HG03558 (cell line): ENCODE results near the gene LANCL2.

Experiments
- ATAC-seq: cut with Tn5 transposase; IDR thresholded peaks from one replicate; pipeline ENCODE4 v1.9.1; 2021; ENCODE audit warnings: moderate number of reproducible peaks; ENCODE audit not compliant: unreplicated experiment; ENCODE audit errors: extremely low read depth

Gene LANCL2

DNA sequence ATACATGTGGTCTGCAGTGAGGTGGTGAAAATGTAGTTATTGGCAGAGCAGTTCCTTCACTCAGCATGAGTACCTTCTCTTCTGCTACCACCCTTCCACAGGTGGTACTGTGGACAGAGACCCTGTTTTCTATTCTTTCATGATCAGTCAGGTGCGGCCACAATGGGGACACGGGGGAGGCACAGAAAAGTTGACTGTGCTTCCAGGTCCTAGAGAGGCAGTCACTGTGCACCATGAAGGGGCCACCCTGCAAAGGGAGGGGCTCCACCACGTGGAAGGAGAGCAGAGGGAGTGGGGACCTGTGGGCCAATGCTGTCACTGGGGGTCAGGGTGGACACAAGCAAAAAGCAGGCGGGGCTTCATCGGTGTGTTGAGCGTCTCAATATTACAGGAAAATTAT lies 3.6 kb upstream of the LANCL2 start:
- ATAC-seq = no peak

GRCh38 chr7:55362927-55363326 lies 2.2 kb upstream of the LANCL2 start:
- no peak for ATAC-seq

GRCh38 chr7:55363386-55364170 lies 1.6 kb upstream of the LANCL2 start:
- ATAC-seq = no peak

- peak; percentile 50 for ATAC-seq
These were observed 731 bp downstream of the LANCL2 start for GRCh38 chr7:55365675-55366460.

GRCh38 chr7:55366461-55367070 lies 1.4 kb downstream of the LANCL2 start:
- peak; percentile 2 for ATAC-seq

- ATAC-seq = no peak
These were observed 2.2 kb downstream of the LANCL2 start for GRCh38 chr7:55367283-55367840.

DNA sequence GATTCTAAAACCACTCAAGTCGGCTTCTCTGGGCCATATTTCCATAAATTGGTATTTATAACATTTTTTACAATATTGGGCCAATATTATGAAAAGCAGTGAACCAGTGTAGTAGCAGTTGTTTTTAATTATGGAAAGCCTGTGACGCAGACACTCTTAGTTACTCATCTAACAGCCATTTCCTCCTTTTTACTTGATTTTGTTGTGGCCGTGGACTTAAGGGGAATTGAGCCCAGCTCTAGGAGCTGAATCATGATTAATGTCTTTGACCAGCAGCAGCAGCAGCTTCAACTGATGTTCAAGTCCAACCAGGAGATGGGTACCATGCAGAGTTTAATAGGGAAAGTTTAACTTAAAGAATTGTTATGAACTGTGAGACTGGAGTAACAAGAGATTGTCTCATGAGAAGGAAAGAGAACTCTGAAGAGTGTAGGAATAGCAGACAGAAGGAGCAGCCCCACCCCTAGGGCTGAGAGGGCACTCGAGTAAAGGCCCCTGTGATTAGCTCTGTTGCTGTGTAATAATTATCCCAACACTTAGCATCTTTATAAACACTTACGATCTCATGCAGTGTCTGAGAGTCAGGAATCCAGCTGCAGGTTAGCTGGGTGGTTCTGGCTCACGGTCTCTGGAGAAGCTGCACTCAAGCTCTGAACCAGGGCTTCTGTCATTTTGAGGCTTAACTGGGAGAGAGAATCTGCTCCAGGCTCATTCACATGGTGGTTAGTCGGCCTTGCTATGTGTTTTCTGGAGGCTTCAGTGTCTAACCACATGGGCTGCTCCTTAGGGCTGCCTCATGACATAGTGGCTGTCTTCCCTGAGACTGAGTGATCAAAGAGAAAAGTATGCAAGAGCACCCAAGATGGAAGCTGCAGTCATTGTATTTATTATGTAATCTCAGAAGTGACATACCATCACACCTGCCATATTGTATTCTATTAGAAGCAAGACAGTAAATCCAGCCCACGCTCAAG lies 4.6 kb downstream of the LANCL2 start:
- no peak for ATAC-seq

DNA sequence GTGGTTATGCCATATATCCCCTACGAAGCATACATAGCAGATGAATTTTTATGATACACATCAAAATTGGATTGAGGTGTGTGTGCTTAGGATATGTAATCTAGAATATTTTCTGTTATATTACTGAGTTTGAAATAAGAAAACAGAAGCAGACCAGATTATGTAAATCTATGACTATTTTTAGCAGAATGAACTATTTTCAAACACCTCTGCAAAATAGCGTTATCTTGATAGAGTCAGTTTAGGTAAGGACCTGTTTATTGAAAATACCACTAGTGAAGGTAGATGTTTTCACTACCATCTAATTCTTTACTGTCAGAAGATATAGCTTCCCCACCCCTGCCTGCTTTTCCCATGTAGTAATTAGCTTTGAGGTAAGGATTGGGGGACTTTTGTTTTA lies 9.1 kb downstream of the LANCL2 start:
- no peak for ATAC-seq

- no peak for ATAC-seq
These were observed 10.1 kb downstream of the LANCL2 start for GRCh38 chr7:55375237-55375636.

- no peak for ATAC-seq
These were observed 12.2 kb downstream of the LANCL2 start for GRCh38 chr7:55377162-55377817.

GRCh38 chr7:55379285-55379684 lies 14.1 kb downstream of the LANCL2 start:
- ATAC-seq = no peak

DNA sequence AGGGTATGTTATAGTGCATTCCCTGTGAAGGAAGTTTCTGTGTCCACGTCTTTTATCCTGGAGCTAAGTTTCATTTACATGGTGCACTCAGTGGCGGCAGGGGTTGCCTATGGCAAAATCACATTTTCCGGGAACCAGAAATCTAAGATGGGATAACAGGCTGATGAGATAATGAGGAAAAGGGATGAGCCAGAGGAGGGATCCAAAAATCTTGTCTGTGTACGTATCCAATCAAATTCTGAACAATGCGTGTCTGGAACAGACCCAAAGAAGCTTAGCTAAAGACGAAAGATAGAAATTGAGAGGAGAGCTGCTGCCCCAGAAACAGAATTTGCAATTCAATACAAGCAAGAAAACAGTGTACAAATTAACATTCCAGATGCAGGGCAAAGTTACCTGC lies 16.1 kb downstream of the LANCL2 start:
- no peak for ATAC-seq

DNA sequence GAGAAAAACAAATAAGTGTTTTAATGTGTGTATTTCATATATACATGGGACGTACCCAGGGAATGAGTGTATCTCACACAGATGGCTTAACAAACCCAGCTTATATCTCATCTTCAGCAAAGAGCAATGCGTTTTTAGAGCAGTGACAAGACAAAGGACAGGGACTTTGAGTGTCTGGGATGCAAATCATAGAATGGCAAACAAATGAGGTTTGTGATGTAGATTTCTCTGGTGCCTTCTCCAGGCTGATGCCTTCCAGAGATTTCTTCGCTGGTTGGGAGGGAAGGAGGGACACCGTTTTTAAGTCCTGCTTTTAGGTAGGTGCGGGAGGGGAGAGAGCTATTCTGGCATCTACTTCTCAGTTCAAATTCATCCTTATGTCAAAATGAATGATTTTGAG lies 16.6 kb downstream of the LANCL2 start:
- no peak for ATAC-seq

- no peak for ATAC-seq
These were observed 17.1 kb downstream of the LANCL2 start for GRCh38 chr7:55382251-55382650.

GRCh38 chr7:55386541-55386940 lies 21.4 kb downstream of the LANCL2 start:
- no peak for ATAC-seq

- no peak for ATAC-seq
These were observed 22.2 kb downstream of the LANCL2 start for GRCh38 chr7:55387062-55387965.

DNA sequence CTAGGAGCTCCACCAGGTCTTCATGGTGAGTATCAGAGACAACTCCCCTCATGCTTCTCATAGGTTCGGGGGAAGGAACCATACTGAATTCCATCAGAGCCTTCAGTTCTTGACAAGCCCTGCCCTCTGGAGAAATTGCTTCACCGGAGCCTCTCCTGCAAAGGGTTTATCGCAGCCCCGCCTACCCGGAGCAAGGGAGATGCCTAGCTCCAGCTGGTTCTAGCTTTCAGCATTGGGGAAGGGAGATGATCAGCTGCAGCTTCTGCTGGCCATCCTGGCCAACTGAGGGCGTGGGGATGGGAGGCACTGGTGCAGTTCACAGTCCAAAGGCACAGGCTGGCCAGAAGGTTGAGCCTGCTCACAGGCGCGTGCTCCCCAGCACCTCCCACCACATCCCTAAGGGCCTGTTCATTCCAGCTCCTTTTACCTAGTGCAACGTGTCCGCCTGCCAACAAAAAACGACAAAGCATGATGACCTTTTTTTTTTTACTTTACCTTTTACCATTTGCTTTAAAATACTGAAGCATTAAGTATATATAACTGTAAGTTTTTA lies 31.2 kb downstream of the LANCL2 start:
- ATAC-seq = no peak

- no peak for ATAC-seq
These were observed 32.5 kb downstream of the LANCL2 start for GRCh38 chr7:55397617-55398016.
